GM19395 (cell line): ENCODE measurements around the gene ST3GAL2.
"Not testable (repeated sequence)": the region's sequence is repeated elsewhere in the genome, so short reads cannot be mapped to it uniquely, and the experiment has no call there.

Experiments
- ATAC-seq: cut with Tn5 transposase; IDR thresholded peaks from one replicate; pipeline ENCODE4 v1.9.1; 2021; ENCODE audit warnings: mild to moderate bottlenecking, moderate library complexity; ENCODE audit not compliant: unreplicated experiment

Gene ST3GAL2

GRCh38 chr16:70418274-70418992 is 20.5 kb downstream of the ST3GAL2 start:
- no peak for ATAC-seq

- no peak for ATAC-seq
Measured at GRCh38 chr16:70417661-70418060, 21.2 kb downstream of the ST3GAL2 start.

DNA sequence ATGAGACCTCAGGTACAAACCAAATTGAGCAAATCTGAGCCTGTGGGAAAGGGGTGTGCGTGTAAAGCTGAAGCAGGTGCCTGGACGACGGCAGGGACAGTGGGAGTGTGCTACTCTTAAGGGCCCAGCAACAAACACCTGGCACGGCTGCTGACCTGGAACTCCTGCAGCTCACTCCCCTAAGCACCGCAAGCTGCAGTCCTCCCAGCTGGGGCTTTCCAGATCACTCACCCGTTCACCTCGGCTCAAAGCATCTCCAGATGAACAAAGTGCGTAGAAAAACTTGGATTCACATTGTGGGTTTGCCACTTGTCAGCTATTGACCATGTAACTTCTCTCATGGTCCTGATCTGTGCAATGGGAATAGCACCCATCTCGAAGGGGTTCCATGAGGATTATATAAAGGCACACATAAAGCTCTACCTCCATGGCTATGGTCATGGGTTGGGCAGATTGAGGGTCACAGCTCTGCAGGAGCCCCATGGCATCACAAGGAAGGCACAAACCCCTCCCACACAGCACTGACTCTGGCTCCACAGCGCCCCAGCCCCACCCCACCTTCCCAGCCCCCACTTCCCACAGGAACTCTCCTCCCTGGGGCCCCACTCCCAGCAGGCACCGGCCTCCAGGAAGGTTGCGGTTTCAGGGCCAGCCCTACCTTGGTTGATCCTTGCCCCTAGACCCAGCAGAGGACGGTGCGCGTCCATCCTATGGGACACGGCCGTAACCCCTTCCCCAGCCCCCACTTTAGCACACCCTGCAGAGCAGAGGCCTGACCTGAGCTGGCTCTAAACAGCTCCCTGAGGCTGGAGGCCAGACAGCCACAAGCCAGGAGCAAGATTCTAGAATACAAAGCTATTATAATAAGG is 21.9 kb downstream of the ST3GAL2 start:
- peak; percentile 81 for ATAC-seq

GRCh38 chr16:70413572-70413971 is 25.3 kb downstream of the ST3GAL2 start:
- not testable (repeated sequence) for ATAC-seq

- no peak for ATAC-seq
Measured at GRCh38 chr16:70412385-70412784, 26.5 kb downstream of the ST3GAL2 start.

GRCh38 chr16:70410734-70411133 is 28.2 kb downstream of the ST3GAL2 start:
- ATAC-seq, result no peak

DNA sequence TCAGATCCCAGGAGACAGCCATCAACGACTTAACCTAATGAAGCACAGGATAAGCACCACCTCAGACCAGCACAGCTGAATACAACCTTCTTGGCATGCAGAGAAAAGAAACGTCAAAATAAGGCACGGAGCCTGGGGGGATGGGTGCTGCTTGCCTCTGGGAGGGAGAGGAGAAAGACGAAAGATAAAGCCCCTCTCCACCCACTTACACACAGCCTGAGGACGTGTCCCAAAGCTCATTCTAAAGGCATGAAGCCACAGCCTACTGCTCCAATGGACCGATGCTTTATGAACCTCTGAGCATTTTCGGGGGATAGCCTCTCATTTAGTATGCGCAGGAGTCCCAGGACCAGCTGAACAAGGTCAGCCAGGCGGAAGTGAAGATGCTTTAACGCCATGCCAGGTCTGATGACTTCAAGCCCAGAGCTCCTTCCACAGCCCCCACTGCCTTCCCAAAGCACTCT is 31.1 kb downstream of the ST3GAL2 start:
- no peak for ATAC-seq

DNA sequence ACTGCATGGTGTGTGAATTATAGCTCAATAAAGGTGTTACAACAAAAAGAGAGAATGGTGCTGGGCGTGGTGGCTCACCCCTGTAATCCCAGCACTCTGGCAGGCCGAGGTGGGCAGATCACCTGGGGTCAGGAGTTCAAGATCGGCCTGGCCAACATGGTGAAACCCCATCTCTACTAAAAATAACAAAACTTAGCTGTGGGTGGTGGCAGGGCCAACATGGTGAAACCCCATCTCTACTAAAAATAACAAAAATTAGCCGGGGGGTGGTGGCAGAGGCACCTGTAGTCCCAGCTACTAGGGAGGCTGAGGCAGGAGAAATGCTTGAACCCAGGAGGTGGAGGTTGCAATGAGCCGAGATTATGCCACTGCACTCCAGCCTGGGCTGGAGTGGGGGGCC is 32.8 kb downstream of the ST3GAL2 start:
- ATAC-seq, result not testable (repeated sequence)

DNA sequence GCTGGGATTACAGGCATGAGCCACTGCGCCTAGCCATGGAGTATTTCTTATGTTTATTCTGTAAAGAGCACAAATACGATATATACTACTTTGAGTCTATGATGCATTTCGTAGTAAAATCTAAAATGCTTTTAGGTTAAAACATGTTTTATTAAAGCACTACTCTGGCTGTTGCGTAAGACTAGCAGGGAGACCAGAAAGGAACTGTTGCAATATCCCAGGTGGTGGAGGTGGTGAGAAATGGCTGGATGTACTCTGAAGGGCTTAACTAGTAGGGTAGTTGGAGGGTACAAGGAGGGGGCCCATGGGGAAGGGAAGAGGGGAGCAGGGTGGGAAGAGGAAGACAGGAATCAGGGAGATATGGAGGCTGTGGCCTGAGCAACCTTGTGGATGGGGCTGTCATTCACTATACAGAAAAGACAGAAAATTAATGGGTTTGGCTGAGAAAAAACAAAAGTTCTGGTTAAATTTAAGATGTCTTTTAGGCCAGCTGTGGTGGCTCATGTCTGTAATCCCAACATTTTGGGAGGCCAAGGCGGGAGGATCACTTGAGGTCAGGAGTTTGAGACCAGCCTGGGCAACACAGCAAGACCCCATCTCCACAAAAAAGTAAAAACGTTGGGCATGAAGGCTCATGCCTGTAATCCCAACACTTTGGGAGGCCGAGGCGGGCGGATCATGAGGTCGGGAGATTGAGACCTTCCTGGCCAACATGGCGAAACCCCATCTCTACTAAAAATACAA is 35.8 kb downstream of the ST3GAL2 start:
- ATAC-seq, result no peak

DNA sequence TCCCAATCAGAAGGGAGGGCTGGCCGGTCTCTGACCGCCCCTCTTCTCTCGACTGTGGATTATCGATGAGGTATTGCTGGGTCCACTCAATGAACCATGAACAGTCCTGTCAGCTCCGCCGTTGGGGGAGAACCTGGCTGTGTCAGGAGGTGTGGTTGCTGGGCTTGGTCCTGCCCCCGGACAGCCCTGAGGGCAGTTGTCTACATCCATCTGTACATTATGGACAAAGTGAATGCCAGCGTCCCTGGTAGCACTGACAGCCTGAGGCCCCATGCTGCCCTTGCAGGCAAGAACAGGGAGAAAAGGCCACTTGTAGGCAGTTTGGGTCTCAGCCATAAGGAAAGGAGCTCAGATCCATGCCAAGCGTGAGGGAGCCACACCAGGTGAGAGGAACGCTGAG is 38.9 kb downstream of the ST3GAL2 start:
- ATAC-seq, result no peak

GRCh38 chr16:70399381-70399780 is 39.5 kb downstream of the ST3GAL2 start:
- ATAC-seq, result no peak

GRCh38 chr16:70398177-70398743 is 40.6 kb downstream of the ST3GAL2 start:
- ATAC-seq, result no peak

- ATAC-seq, result no peak
Measured at GRCh38 chr16:70396246-70396904, 42.5 kb downstream of the ST3GAL2 start.

DNA sequence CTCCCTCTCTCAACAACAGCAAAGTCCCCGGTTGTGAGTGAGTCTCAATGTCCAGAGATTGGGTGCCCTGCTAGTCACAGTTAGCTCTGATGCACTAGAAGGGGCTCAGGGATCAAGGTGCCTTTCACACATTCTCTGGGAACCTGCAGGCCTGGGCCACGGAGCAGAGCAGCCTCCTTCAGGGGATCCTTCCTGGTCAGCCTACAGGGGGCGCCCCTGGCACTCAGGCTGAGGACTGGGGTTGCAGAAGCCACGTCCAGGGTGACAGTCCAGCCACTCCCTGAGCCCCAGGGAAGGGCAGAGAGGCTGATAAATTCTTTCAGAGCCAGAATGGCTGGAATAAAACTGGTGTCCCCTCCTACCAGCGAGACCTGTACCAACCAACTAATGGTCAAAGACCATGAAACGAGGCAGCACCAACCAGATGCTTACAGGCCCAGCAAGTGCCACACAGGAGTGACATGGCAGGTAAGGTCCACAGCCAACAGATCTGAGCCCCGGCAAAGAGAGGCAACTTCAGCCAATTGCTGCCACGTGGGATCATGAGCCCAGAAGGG is 43.5 kb downstream of the ST3GAL2 start:
- peak; percentile 61 for ATAC-seq

DNA sequence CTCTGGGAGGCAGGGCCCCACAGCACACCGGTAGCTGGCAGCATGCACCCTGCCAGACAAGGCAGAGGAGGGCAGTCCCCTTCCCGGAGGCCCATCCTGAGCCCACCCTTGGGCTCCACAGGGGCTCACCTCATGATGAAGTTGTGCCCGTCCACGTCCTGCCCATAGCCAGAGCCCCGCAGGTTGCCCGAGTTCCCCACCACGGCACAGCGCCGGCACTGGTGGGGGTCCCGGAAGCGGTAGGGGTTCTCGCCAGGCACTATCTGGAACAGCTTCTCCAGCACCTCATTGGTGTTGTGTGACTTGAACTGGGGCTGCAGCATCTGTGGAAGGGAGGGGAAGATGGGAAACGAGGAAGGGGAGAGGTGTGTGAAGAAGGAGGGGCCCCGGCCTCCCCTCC is 44.0 kb downstream of the ST3GAL2 start:
- no peak for ATAC-seq

DNA sequence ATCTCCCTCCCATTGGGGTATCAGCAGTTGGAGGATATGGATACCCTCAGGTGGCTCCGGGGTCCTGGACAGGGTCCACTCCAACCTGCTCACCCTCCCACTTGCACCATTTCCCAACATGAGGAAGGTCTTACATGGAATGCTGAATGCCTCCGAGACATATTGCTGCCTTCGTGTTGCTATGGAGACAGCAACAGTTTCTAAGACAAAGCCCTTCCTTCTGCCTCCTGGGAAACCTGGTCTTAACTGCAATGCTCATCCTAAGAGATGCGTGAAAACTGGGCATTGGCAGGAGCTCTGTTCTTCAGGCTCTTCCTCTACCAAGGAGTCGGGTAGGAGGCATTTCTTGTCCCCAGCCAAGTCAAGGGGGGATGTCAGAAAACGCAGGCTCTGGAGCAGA is 45.2 kb downstream of the ST3GAL2 start:
- no peak for ATAC-seq

DNA sequence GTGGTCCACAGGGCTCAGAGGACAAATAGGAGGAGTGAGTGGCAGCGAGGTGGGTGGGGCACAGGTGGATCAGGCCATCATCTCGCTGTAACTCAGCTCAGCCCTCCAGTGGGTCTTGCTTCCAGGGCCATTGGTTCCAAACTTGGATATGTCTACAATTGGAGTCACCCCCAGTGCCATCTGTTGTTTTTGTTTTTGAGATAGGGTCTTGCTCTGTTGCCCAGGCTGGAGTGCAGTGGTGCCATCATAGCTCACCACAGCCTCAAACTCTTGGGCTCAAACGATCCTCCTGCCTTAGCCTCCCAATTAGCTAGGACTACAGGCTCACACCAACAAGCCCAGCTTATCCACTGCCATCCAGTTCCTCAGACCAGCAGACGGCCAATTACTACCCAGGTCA is 46.3 kb downstream of the ST3GAL2 start:
- no peak for ATAC-seq

DNA sequence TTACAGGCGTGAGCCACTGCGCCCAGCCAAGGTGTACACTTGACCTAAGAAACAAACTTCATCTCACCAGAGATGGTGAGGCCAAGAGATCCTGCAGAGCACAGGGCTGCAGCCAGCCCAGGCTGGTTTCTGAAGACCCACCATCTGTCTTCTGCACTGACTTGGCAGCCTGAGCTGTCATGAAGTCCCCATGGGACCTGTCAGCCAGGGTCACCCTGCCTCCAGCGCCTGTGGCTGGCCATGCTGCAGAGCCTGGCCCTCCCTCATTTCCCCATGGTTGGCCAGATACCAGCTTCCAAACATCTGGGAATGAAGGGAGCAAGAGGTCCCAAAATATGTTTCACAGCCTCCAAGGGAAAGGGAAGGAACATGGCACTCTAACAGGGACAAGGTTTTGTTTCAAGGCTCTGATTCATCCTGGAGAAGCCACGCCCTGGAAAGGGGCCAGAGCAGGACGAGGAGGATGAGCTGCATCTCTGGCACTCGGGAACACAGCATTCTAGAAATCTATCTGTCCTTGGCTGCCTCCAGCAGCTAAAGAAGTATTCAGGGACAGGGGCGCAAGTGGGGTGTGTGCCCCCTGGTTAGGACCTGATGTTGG is 46.9 kb downstream of the ST3GAL2 start:
- no peak for ATAC-seq

GRCh38 chr16:70391446-70391845 is 47.5 kb downstream of the ST3GAL2 start:
- ATAC-seq, result no peak

GRCh38 chr16:70390774-70391173 is 48.1 kb downstream of the ST3GAL2 start:
- no peak for ATAC-seq
